Astrocyte (in vitro differentiated cells and primary cell): ENCODE measurements around the gene MBNL2.

Experiments
- CTCF ChIP-seq: IDR thresholded peaks from 2 replicates; pipeline ENCODE4 v1.5.1; 2011; ENCODE audit warnings: low read depth, mild to moderate bottlenecking, inconsistent platforms, low read length, moderate library complexity; ENCODE audit not compliant: insufficient read depth
- EZH2 ChIP-seq: IDR thresholded peaks from 2 replicates; pipeline ENCODE4 v1.6.1; 2012; ENCODE audit warnings: mild to moderate bottlenecking, low read length, inconsistent platforms; ENCODE audit not compliant: insufficient read depth

- TF ChIP-seq CTCF (no peak), EZH2 (no peak)
These were observed 15.3 kb downstream of the MBNL2 start for GRCh38 chr13:97237388-97237787.
